Measurements from ENCODE around the gene PTPRCAP.
"Not testable (repeated sequence)": the region's sequence is repeated elsewhere in the genome, so short reads cannot be mapped to it uniquely, and the experiment has no call there.

Gene PTPRCAP

GRCh38 chr11:67429722-67430121, 7.8 kb downstream of the PTPRCAP start:
- no peak overlapping the region for H3K4me3 ChIP-seq (ENCODE audit: low read depth, low read length)
- in situ Hi-C loops (cut with HindIII; ENCODE audit: low sequenced_read_pairs): no loop called here
- no peak for DNase-seq (ENCODE audit: low read depth)
- TF ChIP-seq, protein P1, sequence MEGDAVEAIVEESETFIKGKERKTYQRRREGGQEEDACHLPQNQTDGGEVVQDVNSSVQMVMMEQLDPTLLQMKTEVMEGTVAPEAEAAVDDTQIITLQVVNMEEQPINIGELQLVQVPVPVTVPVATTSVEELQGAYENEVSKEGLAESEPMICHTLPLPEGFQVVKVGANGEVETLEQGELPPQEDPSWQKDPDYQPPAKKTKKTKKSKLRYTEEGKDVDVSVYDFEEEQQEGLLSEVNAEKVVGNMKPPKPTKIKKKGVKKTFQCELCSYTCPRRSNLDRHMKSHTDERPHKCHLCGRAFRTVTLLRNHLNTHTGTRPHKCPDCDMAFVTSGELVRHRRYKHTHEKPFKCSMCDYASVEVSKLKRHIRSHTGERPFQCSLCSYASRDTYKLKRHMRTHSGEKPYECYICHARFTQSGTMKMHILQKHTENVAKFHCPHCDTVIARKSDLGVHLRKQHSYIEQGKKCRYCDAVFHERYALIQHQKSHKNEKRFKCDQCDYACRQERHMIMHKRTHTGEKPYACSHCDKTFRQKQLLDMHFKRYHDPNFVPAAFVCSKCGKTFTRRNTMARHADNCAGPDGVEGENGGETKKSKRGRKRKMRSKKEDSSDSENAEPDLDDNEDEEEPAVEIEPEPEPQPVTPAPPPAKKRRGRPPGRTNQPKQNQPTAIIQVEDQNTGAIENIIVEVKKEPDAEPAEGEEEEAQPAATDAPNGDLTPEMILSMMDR (IDR thresholded peaks at IDR 0.05; ENCODE audit: low read depth, low read length, missing control alignments): no peak

- TF ChIP-seq, protein P1 (IDR thresholded peaks at IDR 0.05; ENCODE audit: low read depth, low read length, missing control alignments): no peak
Measured at GRCh38 chr11:67429038-67429668, 8.3 kb downstream of the PTPRCAP start.

DNA sequence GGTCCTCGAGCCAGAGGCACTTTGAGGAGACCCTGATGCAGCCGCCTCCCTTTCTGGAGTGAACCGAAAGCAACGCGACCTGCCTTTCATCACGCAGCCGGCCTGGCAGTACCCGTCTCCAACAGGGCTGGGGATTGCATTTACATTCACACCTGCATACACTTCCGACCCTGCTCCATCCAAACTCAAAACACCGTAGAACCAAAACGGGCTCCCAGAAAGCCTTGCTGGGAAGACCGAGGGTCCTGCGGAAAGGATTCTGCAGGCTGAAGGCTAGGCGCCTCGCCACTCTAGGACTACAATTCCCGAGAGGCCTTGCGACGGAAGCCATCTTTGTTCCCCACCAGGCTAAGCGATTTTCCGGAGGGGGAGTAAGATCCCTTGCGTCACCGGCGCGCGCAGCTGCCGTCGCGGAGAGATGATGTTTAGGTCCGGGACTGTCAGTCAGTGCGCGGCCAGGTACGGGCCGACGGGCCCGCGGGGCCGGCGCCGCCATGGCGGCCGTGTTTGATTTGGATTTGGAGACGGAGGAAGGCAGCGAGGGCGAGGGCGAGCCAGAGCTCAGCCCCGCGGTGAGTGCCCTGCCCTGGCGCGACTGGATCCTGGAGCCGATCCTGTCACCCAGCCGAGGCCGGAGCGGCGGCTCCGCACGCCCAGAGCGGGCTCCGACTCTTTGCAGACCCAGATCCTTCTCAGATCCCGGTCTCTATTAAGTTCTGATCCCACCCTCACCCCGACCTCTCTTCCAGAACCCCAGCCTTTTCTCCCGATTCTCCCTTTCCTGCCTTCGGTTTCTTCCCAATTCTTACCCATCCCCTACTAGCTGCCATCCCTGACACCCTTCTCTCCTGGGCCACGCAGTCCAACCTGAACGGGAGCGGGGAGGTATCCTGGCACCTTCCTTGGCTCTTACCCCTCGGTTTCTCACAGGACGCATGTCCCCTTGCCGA, 9.2 kb downstream of the PTPRCAP start, which contains the start of gene RPS6KB2:
RPS6KB2 (plus strand) TSS at position 443 of the 950 bp plus-strand sequence; CDS start at position 495, 52 bp downstream.
- H3K4me3 ChIP-seq (ENCODE audit: low read depth, low read length): peak within 1 kb of the TSS; percentile 98
- peak; percentile 94 for DNase-seq (ENCODE audit: low read depth)
- TF ChIP-seq, protein P1 (IDR thresholded peaks at IDR 0.05; ENCODE audit: low read depth, low read length, missing control alignments): no peak
- in situ Hi-C loops (cut with HindIII; ENCODE audit: low sequenced_read_pairs): no loop called here

More at GRCh38 chr11:67429038-67429668, 8.3 kb downstream of the PTPRCAP start:
- DNase-seq (ENCODE audit: low read depth): no peak
- in situ Hi-C loops (cut with HindIII; ENCODE audit: low sequenced_read_pairs): no loop called here
- peak overlapping the region; percentile 98 for H3K4me3 ChIP-seq (ENCODE audit: low read depth, low read length)

- DNase-seq (ENCODE audit: low read depth); in situ Hi-C loops (cut with HindIII; ENCODE audit: low sequenced_read_pairs): not testable (repeated sequence)
- peak overlapping the region; percentile 98 for H3K4me3 ChIP-seq (ENCODE audit: low read depth, low read length)
Measured at GRCh38 chr11:67427364-67427859, 10.1 kb downstream of the PTPRCAP start.

DNA sequence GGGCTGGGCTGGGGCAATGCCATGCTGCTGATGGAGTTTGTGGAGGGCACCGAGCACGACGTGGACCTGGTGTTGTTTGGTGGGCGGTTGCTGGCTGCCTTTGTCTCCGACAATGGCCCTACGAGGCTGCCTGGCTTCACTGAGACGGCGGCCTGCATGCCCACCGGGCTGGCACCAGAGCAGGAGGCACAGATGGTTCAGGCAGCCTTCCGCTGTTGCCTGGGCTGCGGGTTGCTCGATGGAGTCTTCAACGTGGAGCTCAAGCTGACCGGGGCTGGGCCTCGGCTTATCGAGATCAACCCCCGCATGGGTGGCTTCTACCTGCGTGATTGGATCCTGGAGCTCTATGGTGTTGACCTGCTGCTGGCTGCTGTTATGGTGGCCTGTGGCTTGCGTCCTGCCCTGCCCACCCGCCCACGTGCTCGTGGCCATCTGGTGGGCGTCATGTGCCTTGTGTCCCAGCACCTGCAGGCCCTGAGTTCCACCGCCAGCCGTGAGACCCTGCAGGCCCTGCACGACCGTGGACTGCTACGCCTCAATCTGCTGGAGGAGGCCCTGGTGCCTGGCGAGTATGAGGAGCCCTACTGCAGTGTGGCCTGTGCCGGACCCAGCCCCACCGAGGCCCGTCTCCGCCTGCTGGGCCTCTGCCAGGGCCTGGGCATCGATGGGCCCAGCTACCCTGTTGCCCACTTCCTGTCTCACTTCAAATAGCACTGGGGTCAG, 13.4 kb downstream of the PTPRCAP start:
- H3K4me3 ChIP-seq (ENCODE audit: low read depth, low read length): no peak overlapping the region
- TF ChIP-seq, protein P1 (IDR thresholded peaks at IDR 0.05; ENCODE audit: low read depth, low read length, missing control alignments): no peak
- in situ Hi-C loops (cut with HindIII; ENCODE audit: low sequenced_read_pairs): no loop called here
- DNase-seq (ENCODE audit: low read depth): no peak

GRCh38 chr11:67423466-67423865, 14.0 kb downstream of the PTPRCAP start:
- in situ Hi-C loops (cut with HindIII; ENCODE audit: low sequenced_read_pairs): no loop called here
- no peak for DNase-seq (ENCODE audit: low read depth)
- H3K4me3 ChIP-seq (ENCODE audit: low read depth, low read length): no peak overlapping the region
- TF ChIP-seq, protein P1 (IDR thresholded peaks at IDR 0.05; ENCODE audit: low read depth, low read length, missing control alignments): no peak
